Fibroblast of skin of abdomen (primary cell): ENCODE data around the gene FAM98B.
A peak's percentile ranks its signal among the peaks of the same experiment; 100 is the strongest.

ENCODE experiments used
- DNase-seq: peaks from one replicate; pipeline ENCODE4 v3.0.0-alpha.2; 2013

FAM98B gene

DNA sequence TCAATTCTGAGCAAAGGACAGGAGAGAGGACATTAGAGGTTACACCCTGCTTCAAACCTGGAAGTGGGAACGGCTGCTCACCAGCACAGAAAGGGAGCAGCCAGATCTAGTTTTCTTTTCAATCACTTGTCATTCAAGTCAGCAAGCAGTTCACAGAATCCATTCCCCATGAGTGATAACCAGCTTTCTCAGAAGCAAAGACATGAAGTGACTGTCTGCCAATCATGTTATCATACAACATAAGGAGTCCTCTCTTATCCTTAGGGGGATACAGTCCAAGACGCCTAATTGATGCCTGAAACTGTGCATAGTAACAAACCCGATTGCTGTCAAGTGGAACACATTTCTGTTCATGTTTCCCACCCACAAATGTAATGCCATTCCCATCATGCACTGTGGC, 54.7 kb downstream of the FAM98B start:
- no peak for DNase-seq

DNA sequence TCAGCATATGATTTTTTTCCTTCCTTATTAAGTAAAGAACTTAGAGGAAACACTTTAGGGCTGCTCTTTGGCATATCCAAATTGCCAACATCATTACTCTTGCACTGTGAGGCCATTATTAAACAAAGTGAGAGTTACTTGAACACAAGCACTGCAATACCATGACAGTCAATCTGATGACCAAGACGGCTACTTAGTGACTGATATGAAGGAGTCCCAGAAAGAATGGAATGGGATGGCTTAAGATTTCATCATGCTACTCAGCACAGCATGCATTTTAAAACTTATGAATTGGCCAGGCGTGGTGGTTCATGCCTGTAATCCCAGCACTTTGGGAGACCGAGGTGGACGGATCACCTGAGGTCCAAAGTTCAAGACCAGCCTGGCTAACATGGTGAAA, 55.2 kb downstream of the FAM98B start:
- DNase-seq, result peak; percentile 29

DNA sequence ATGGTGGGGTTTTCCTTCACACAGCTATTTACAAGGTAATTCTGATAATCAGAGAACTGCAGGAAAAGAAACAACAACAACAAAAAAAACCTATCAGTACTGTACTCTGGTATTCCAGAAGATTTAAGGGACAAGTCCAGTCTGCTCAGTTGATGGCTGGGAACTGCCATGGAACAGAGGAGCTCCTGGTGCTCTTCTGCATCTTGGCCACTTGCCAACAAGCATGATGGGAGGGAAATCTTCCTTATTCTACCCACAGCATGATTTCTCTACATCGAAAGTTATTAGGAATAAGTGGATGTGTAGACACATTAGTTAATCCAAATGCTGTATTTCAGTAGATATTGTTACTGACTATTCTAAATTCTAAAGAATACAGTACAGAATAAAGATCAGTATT, 59.0 kb downstream of the FAM98B start:
- DNase-seq, result no peak

DNA sequence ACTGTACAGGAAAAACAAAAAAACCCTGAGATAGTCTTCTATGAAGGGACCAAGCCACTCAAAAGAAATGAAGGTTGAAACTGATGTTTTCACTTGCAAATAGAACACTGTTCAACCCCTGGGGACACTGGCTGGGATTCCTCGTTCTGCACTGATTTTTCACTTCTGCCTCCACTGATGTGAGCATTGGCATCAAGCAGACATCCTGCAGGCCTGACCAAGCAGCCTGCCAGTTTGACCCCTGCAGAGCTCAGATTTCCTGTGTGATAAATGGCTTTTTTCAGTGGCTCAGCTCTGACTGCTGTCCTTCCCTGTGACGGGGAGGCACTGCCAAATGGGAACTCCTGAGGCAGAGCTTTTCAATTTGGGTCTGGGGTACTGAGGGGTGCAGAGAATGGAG, 60.7 kb downstream of the FAM98B start:
- DNase-seq, result no peak

DNA sequence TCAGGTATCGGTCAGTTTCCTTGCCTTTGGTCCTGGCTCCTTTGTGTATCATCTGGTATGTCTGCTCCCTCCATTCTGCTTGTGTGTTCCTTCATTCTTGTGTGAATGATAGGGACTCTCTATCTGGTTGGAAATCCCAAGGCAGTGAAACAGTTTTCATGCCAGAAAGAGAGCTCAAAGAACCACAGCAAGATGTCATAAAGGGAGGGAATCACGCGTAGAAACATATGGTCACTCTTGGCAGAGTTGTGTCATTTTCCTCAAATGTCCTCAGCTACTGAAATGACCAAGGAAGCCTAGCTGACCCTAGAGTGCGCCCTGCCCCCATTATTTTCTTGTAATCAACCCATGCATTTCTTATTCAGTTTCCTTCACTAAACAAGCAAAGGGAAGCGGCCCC, 62.7 kb downstream of the FAM98B start:
- no peak for DNase-seq

DNA sequence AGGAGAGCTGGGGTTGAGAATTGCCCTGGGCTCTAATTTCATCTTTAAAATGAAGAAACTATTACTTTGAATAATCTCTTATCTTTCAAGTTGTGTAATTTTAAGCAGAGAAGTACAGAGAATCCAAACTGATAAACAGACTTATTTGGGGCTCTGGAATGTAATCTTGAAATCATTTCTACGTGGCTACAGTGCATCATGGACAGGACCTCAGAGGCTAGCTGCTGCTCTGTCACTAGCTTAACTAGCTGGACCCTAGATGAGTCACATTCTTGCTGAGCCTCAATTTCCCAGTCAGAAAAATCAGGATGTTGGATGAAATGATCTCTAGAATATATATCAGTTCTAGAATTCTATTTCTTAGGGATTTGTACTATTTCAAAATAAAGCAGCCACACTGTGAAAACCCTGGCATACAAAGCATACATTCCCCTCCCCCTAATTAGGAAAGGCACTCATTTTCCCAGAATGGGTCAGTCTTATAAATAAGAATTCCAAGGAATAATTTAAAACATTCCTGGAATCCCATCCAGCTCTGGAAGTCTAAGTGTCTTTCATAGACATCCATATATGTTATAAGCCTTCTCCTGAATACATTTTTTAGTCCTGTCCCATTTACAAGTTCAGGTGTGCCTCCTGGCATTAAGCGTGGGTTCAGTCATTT, 63.5 kb downstream of the FAM98B start:
- DNase-seq, result no peak

DNA sequence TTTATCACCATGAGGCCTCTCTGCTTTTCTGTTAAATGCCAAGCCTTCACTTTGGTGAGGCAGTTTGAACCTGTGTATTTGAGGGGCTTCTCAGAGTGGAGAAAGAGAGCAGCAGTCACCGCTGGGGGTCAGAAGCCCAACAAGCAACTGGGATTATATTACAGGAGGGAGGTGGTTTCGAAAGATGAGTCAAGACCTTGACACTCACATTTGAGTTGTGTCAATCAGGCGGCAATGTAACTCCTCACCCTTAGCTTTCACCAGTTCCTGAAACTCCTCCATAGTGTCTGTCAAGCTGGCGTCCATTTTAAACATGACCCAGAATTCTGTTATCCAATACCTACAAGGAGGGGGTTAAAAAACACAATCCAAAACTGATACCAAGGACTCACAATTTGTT, 64.2 kb downstream of the FAM98B start:
- no peak for DNase-seq

DNA sequence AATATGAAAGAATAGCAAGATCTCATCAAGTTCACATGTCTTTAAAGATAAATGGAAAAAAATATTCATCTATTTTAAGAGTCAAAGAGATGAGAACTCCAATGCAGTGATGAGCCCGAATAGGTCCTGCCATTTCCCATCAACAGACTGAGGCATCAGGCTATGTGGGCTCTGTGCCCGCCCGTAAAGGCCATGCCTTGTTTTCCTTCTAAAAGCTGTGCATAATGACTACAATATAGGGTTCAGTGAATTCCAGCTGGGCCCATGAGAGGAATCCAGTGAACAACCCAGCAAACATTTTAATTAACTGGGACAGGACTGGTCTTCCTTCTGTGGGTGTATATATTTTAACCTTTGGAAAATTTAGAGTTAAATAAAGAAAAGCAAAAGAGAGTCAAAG, 66.1 kb downstream of the FAM98B start:
- DNase-seq, result no peak

DNA sequence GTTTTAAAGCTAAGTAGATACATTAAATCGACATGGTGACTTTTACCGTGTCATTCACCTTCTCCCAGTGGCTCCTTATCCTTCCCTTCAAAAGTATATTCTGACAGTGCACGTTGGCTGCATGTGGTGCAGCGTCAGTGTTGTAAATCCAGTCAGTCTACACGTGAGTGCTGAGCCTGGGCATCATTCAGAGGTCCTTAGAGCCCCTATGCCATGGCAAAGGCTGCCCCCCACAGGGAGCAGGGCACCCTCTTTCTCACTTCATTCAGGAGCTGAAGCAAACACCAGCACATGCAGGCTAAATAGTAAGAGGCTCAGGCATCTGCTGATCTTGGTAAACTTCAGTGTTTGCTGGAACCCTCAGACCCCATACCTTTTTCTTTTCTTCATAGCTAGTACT, 67.4 kb downstream of the FAM98B start:
- no peak for DNase-seq

DNA sequence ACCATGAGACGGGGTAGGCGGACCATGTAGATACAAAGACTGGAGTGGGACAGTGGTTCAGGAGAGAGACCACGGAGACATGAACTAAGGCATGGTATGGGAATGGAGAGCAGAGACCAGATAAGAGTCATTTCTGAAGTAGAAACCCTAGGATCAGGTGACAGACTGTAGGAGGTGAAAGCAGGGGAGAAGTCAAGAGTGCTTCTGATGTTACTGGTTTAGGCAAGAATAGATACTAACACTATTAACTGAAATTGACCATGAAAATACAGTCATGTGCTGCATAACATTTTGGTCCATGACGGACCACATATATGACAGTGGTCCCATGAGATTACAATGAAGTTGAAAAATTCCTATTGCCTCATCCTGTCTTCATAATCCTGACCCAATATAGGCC, 69.0 kb downstream of the FAM98B start:
- DNase-seq, result no peak

DNA sequence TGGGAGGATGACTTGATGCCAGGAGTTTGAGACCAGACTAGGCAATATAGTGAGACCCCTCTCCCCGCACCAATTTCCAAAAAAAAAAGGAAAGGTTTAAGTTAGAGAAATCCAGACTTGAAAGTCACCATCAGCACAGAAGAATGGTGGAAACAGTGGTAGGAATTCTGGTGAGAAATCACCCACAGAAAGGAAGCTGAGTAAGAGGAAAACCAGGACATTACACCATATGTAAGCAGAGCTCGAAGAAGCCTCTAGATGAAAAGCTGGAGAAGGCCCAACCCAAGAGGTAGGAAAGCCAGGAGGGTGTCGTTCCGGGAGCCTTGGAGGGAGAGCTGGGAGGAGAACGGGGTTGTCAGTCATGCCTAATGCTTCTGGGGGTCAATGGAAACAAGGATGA, 70.2 kb downstream of the FAM98B start:
- no peak for DNase-seq

DNA sequence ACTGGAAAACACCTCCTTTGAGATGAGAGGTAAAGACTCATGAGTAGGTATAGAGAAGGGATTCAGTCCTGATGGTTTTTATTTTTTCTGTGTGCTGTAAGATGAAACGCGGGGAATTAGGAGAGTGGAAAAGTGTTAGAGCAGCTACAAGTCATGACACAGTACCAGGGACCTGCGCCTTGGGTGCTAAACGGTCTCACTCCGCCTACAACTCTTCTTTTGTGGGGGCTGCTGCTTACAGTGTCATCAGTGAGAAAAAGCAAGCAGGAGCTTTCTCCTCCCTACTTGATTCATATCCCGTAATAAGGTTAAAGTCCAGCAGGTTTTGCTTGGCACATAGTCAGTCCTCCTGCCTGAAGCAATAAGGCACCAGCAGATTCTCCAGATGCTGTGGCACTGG, 71.6 kb downstream of the FAM98B start:
- DNase-seq, result no peak

DNA sequence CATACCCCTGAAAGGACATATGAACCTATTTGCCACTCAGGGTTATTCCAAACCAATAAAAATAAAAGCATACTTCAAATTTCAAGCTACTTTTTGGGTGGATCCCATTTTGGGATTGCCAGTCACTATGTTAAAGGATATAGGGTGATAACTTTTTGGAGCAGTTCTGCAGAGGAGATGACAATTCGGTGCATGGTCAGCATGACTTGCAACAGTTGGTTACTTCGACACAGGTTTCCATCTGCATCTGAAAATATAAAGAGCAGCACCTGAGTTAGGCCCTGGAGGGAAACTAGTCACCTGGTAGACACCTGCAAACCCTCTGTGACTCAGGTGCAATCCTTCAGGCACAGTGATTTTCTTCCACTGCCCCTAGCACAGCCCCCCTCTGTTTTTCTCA, 72.2 kb downstream of the FAM98B start:
- no peak for DNase-seq

DNA sequence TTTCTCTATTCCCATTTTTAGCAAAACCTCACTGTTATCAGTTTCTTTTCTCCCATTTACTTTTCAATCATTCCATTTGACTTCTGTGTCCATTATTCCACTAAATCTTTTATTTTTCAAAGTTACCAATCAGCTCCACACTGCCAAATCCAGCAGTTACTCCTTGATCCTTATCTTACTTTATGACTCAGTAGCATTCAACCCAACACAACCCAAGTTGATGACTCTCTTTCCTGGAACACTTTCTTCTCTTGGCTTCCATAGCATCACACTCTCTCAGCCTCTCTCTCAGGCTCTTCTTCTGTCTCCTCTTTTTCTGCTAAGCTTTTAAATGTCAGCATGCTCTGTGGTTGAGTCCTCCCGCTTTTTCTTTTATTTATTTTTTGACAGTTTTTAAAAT, 74.4 kb downstream of the FAM98B start:
- DNase-seq, result peak; percentile 50

DNA sequence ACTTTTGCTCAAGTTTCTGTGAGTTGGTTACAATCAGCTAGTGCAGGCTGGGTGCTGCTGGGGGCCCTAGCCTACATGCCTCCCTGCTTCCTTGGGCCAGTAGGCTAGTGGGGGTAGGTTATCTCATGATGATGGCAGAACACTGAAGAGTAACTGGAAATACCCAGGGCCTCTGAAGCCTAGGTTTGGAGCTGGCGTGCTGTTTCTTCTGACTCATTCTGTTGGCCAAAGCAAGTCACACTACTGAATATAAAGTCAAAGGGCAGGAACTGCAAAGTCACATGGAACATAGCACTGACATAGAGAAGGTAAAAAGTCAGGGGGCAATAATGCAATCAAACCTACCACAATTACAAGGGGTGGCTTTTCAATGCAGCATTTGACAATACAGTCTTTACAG, 76.2 kb downstream of the FAM98B start:
- no peak for DNase-seq

DNA sequence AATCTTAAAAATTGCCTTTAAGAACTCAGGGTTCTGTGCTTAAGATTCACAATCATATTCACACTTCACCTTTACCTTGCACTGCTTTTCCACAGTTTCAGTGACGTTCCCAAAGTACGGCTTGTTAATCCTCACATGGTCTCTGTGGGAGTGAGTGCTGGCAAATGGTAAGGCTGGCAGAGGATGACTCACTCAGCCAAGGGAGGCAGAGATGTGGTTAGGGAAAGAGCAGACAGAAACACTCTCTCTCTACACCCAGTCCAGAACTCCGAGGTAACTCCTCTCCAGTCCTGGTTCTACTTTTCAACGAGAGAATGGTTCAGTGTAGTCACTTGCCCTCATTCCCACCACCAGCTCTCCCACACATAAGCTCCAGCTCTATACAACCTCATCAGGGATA, 77.6 kb downstream of the FAM98B start:
- DNase-seq, result no peak

DNA sequence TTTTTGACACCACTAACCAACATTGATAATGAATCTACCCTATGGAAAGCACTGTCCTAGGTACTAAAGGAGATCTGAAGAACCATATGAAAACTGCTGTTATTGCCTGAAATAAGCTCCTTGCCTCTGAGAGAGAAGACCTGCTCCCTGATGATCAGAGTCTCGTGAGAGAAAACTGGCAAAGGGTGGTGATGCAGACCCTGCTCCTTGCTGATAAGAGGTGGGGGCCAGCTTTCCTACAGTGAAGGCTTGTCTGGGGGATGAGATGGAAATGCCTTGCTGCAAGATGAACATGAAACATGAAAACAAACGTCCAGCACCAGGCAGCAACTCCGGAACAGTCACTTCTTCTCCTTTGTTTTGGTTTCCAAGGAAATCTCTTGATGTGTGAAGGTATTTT, 78.8 kb downstream of the FAM98B start:
- DNase-seq, result no peak

DNA sequence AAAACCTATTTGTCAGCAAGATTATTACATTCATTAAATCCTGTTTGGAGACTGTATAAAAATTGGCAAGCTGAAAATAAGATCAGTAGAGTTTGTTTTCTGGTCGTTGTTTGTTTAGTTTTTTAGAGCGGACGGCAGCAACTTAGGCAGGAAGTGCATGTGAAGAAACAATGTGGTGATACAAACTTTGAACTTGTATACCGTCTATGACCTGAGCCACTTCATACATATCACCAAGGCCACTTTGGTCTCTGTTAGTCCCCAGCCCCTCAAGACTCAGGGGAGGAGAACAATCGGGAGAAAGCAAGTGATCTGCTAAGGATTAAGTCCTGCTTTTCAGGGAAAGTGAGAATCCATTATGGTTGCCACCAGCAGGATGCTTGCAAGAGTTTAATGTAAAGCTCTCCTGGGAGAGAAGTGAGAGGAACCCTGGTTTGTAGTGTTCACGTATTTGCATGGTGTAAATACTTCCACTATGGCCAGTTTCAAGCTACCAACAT, 79.5 kb downstream of the FAM98B start:
- DNase-seq, result no peak

DNA sequence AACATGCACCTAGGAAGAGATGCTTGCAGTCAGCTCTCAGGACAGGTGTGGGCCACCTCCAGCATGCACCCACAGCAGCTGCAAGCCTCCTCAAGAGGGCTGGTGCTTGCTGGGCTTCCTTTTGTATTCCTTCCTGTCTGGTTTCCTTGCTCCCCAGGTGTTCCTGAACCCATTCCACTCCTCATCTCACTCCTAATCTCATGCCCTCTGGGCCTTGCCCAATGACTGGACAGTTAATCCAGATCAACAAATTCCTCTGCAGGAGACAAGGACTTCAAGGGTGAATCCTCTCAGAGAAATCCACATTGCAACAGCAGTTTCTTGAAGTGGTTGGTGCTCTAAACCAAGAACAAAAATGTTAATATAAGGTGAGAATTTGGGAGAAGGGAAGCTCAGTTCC, 80.0 kb downstream of the FAM98B start:
- no peak for DNase-seq

DNA sequence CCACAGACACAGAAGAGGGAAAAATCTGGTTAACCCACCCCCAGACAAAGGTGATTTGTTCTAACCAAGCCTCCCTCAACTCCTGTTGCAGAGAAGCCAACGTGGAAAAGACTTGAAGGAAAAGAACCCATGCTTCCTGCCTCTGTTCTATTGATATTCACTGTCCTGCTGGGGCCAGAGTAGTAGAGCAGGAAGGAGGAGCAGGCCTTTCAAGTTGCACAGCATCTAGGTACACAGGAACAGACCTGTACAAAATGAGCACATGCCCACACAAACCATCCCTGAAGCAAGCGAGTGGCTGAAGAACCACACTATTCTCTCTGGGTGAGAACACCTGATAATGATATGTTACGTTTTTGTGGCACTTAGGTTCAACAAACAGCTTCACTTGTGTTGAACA, 80.8 kb downstream of the FAM98B start:
- DNase-seq, result no peak

DNA sequence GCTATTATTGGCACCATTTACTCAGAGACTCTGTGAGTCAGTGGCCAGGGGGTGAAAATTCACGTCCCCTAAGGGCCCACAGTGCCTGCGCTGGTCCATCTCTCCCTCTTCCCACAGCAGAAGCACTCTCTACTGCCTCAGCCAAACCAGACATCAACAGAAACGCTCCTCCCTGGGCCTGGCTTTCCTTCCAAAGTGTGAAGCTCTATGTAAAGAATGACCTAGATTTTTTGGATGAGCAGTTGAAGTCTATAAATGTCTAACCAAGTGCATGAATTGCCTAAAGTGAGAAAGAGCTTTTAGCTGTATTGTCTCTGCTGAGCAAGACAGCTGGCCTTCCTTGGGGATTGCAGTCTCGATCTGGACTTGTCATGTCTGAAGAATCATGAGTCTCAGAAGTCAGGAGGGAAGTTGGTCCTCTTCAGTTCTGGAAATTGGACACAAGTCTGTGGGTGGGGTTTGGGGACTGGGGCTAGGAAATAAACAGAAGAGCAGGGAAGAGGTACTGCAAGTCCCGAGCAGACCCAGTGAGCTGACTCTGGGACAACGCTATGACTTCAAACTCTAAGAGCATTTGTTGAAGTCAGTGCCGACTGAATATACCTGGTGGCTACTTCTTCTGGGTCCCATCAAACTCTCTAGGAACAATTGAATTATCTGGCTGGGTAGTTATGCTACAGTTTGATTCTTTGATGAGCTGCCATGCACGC, 81.7 kb downstream of the FAM98B start:
- peak; percentile 34 for DNase-seq

DNA sequence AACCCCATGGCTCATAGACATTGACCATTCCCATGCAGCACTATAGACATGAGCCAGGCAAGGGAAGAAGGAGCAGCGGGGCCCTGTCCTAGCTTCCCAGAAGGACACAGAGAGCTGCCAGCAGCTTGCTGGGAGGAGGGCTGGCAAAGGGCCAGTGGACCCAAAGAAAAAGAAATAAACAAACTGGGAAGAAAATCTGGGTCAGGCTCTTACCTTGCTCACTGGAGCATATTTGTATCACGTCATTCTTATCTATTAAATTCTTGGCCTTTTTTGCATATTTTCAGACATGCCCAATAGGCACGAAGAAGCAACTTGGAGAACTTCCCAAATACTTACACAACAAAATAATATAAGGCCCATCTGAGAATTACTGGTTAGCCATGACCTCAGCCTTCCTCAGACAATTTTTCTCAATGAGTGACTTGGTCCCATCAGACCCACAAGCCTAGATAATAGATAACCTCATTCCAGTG, 82.3 kb downstream of the FAM98B start:
- DNase-seq, result peak; percentile 97
